NCI-H2107 (cell line): Measurements from ENCODE around the gene P4HTM.

Source experiments
- DNase-seq: peaks from one replicate; lab custom pipeline; 2025; lab: John Stamatoyannopoulos, UW

Gene P4HTM

GRCh38 chr3:48989796-48990635, at the start of gene P4HTM:
TSS of gene P4HTM (plus strand) at chr3:48990241. CDS start at chr3:48990257, 16 bp downstream.
- DNase-seq, result no peak

- no peak for DNase-seq
Measured at GRCh38 chr3:48945432-48945831, 44.6 kb upstream of the P4HTM start.

GRCh38 chr3:48945891-48946549, 44.0 kb upstream of the P4HTM start:
- no peak for DNase-seq

GRCh38 chr3:48949376-48949717, 40.7 kb upstream of the P4HTM start:
- no peak for DNase-seq

- no peak for DNase-seq
Measured at GRCh38 chr3:48950051-48950450, 40.0 kb upstream of the P4HTM start.

- no peak for DNase-seq
Measured at GRCh38 chr3:48951764-48952163, 38.3 kb upstream of the P4HTM start.

- no peak for DNase-seq
Measured at GRCh38 chr3:48952510-48953118, 37.4 kb upstream of the P4HTM start.

GRCh38 chr3:48957006-48957705, 32.9 kb upstream of the P4HTM start:
- no peak for DNase-seq

GRCh38 chr3:48960841-48961413, 29.1 kb upstream of the P4HTM start:
- no peak for DNase-seq

GRCh38 chr3:48962340-48962739, 27.7 kb upstream of the P4HTM start:
- DNase-seq, result no peak

GRCh38 chr3:48962939-48963338, 27.1 kb upstream of the P4HTM start:
- no peak for DNase-seq

GRCh38 chr3:48963591-48963990, 26.4 kb upstream of the P4HTM start:
- no peak for DNase-seq

- DNase-seq, result no peak
Measured at GRCh38 chr3:48966367-48966766, 23.7 kb upstream of the P4HTM start.

- DNase-seq, result no peak
Measured at GRCh38 chr3:48966876-48967361, 23.1 kb upstream of the P4HTM start.

GRCh38 chr3:48970586-48970985, 19.5 kb upstream of the P4HTM start:
- DNase-seq, result no peak

GRCh38 chr3:48974076-48974864, 15.8 kb upstream of the P4HTM start:
- DNase-seq, result no peak

GRCh38 chr3:48979451-48979850, 10.6 kb upstream of the P4HTM start:
- no peak for DNase-seq

GRCh38 chr3:48980295-48980694, 9.7 kb upstream of the P4HTM start:
- no peak for DNase-seq

GRCh38 chr3:48982016-48982415, 8.0 kb upstream of the P4HTM start:
- no peak for DNase-seq

- DNase-seq, result no peak
Measured at GRCh38 chr3:48982686-48983085, 7.4 kb upstream of the P4HTM start.

- DNase-seq, result no peak
Measured at GRCh38 chr3:48983096-48983495, 6.9 kb upstream of the P4HTM start.
